Measurements from ENCODE around the gene DHRS12. TPM values are rescaled to one million over a fixed set of nuclear protein-coding genes. Genes with fewer than 3 reads are reported as not detected.

The DHRS12 gene
- total and polyA plus RNA-seq, 3 experiments from 2014 or later: 7.1 to 35.6 (median 7.2) TPM

- Histone ChIP-seq H3K4me3 (ENCODE audit: low read length) (no peak overlapping the region), H3K27ac (ENCODE audit: low read depth, low read length) (no peak overlapping the region), H3K36me3 (ENCODE audit: insufficient read depth, low read length) (no peaks in the 10 kb centered on the region), H3K9me3 (ENCODE audit: low read length) (no peaks in the 10 kb centered on the region), H3K27me3 (ENCODE audit: insufficient read depth, low read length, poor library complexity, severe bottlenecking) (no peaks in the 10 kb centered on the region), H3K4me1 (ENCODE audit: insufficient read depth, low read length) (no peaks in the 10 kb centered on the region)
- peaks cover under 1 to 20% (median 5%) of the 10 kb centered on the region in 3 donors for H3K36me3 Mint-ChIP-seq
- DNase-seq: no peak
- no peaks in the 10 kb centered on the region for H3K27me3 Mint-ChIP-seq
- ChIA-PET POLR2A (no interaction called here), CTCF (no interaction called here)
- H3K27ac Mint-ChIP-seq: peak overlapping the region in 2 of 8 donors; percentile 12 to 19
- H3K4me1 Mint-ChIP-seq: peaks cover 8 to 13% (median 13%) of the 10 kb centered on the region in 3 donors
- H3K9me3 Mint-ChIP-seq: no peaks in the 10 kb centered on the region
- no peak overlapping the region for H3K4me3 Mint-ChIP-seq
These were observed 70.3 kb downstream of the DHRS12 start for GRCh38 chr13:51733374-51734298.

DNA sequence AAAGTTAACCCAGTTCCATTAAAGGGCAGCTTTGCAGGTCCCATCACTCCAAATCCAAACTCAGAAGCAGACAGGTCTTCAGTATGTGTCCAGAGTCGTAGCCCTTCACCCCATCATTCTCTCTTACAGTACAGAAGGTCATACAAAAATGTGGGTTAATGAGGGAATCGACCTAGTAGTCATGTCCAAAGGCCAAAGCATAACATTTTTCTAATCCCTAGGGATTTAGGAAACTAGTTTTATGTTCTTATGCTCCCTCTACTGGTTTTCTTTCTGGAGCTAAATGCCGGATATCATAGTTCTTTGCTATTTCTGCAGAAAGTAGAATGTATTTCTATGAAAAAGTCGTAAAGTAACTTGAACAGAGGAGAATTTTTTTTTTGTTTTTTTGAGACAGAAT lies 72.2 kb downstream of the DHRS12 start:
- no peak overlapping the region for H3K27ac ChIP-seq (ENCODE audit: low read depth, low read length)
- no peak for DNase-seq
- peaks cover 5% of the 10 kb centered on the region for H3K36me3 ChIP-seq (ENCODE audit: insufficient read depth, low read length)
- ChIA-PET POLR2A (no interaction called here), CTCF (no interaction called here)
- Mint-ChIP-seq H3K9me3 (no peaks in the 10 kb centered on the region), H3K36me3 (peaks cover 5 to 31% (median 9%) of the 10 kb centered on the region in 3 donors), H3K4me3 (no peak overlapping the region), H3K27me3 (no peaks in the 10 kb centered on the region), H3K4me1 (peaks cover under 1 to 5% (median 1%) of the 10 kb centered on the region in 3 donors), H3K27ac (peak overlapping the region in 1 of 8 donors; percentile 68)
- no peaks in the 10 kb centered on the region for H3K9me3 ChIP-seq (ENCODE audit: low read length)
- H3K4me3 ChIP-seq (ENCODE audit: low read length): no peak overlapping the region
- H3K27me3 ChIP-seq (ENCODE audit: insufficient read depth, low read length, poor library complexity, severe bottlenecking): no peaks in the 10 kb centered on the region
- H3K4me1 ChIP-seq (ENCODE audit: insufficient read depth, low read length): no peaks in the 10 kb centered on the region

DNA sequence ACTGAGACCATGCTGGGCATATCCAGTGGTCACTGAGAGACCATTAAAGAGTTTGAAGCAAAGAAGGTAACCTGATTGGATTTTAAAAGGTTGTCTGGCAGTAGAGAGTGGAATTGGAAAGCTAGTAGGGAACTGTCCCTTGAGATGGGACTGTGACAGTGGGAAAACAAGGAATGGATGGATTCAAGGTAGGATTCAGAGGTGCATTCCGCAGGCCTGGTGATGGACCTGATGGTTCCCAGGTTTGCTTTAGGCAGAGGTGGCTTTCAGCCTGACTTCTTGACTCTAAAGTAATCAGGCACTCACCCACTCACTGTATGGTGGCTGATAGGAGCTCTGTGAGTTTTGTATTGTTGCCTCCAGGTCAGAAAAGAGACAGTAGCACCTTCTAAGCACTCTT lies 73.0 kb downstream of the DHRS12 start:
- DNase-seq: no peak
- POLR2A ChIA-PET: no interaction called here
- H3K4me1 Mint-ChIP-seq: peaks cover 0 to 3% (median 0%) of the 10 kb centered on the region in 3 donors
- Histone ChIP-seq H3K36me3 (ENCODE audit: insufficient read depth, low read length) (peaks cover 5% of the 10 kb centered on the region), H3K4me3 (ENCODE audit: low read length) (no peak overlapping the region), H3K4me1 (ENCODE audit: insufficient read depth, low read length) (no peaks in the 10 kb centered on the region), H3K27me3 (ENCODE audit: insufficient read depth, low read length, poor library complexity, severe bottlenecking) (no peaks in the 10 kb centered on the region), H3K27ac (ENCODE audit: low read depth, low read length) (no peak overlapping the region), H3K9me3 (ENCODE audit: low read length) (no peaks in the 10 kb centered on the region)
- H3K36me3 Mint-ChIP-seq: peaks cover 10 to 39% (median 12%) of the 10 kb centered on the region in 3 donors
- H3K4me3 Mint-ChIP-seq: no peak overlapping the region
- no peaks in the 10 kb centered on the region for H3K27me3 Mint-ChIP-seq
- CTCF ChIA-PET: no interaction called here
- H3K9me3 Mint-ChIP-seq: no peaks in the 10 kb centered on the region
- peak overlapping the region in 1 of 8 donors; percentile 7 for H3K27ac Mint-ChIP-seq

DNA sequence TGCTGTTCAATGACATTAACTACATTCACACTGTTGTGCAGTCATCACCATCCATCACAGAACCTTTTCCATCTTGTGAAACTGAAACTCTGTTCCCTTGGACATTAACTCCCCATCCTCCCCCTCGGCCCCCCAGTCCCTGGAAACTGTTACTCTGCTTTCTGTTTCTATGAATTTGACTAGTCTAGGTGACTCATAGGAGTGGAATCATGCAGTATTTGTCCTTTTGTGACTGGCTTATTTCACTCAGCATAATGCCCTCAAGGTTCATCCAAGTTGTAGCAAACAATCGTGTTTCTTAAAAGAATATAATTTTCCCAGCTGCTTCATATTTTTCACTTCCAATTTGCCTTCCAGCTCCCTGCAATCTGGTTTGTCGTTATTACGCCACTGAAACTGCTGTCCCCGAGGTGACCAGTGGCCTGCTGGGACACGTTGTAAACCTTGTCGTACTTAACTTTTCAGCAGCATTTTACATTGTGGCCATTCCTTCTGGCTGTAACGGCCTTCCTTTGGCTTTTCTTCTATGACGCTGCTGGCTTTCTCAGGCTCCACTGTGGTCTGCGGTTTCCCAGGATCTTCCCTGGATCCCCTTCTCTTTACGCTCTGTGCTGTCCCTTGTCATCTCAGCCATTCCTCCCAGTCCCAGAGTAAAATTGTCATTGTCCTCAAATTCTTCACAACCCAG lies 74.0 kb downstream of the DHRS12 start:
- Histone ChIP-seq H3K4me1 (ENCODE audit: insufficient read depth, low read length) (no peaks in the 10 kb centered on the region), H3K9me3 (ENCODE audit: low read length) (no peaks in the 10 kb centered on the region), H3K4me3 (ENCODE audit: low read length) (no peak overlapping the region), H3K36me3 (ENCODE audit: insufficient read depth, low read length) (peaks cover 5% of the 10 kb centered on the region), H3K27me3 (ENCODE audit: insufficient read depth, low read length, poor library complexity, severe bottlenecking) (no peaks in the 10 kb centered on the region), H3K27ac (ENCODE audit: low read depth, low read length) (no peak overlapping the region)
- POLR2A ChIA-PET: no interaction called here
- peaks cover 8 to 36% (median 14%) of the 10 kb centered on the region in 3 donors for H3K36me3 Mint-ChIP-seq
- no peak for DNase-seq
- H3K27me3 Mint-ChIP-seq: no peaks in the 10 kb centered on the region
- CTCF ChIA-PET: no interaction called here
- no peak overlapping the region for H3K4me3 Mint-ChIP-seq
- H3K27ac Mint-ChIP-seq: no peak overlapping the region
- H3K4me1 Mint-ChIP-seq: peaks cover 0 to 3% (median 0%) of the 10 kb centered on the region in 3 donors
- no peaks in the 10 kb centered on the region for H3K9me3 Mint-ChIP-seq

DNA sequence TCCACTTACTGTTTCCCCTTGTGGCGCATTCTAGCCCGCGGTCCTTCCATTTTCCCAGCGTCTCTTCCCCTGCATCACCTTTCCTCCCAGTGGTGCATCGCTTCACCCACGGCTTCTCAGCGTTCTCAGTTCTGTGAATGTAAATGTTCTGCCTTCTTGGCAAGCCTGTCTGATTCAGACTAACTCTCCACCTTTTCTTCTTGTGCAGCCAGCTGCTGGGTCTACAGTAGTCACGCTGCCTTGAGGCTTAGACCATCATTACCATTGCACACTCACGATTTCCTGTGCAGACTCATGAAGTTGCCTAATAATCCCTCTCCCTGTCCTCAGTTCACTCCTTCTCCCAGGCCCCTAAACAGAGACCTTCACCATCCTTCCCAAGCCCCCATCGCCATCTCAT lies 75.0 kb downstream of the DHRS12 start:
- Mint-ChIP-seq H3K4me3 (no peak overlapping the region), H3K4me1 (peaks cover 0 to 3% (median 0%) of the 10 kb centered on the region in 3 donors), H3K27me3 (no peaks in the 10 kb centered on the region), H3K9me3 (no peaks in the 10 kb centered on the region), H3K27ac (no peak overlapping the region), H3K36me3 (peaks cover 8 to 34% (median 14%) of the 10 kb centered on the region in 3 donors)
- Histone ChIP-seq H3K27ac (ENCODE audit: low read depth, low read length) (no peak overlapping the region), H3K36me3 (ENCODE audit: insufficient read depth, low read length) (peaks cover 5% of the 10 kb centered on the region), H3K4me3 (ENCODE audit: low read length) (no peak overlapping the region), H3K9me3 (ENCODE audit: low read length) (no peaks in the 10 kb centered on the region), H3K4me1 (ENCODE audit: insufficient read depth, low read length) (no peaks in the 10 kb centered on the region), H3K27me3 (ENCODE audit: insufficient read depth, low read length, poor library complexity, severe bottlenecking) (no peaks in the 10 kb centered on the region)
- ChIA-PET POLR2A (no interaction called here), CTCF (no interaction called here)
- no peak for DNase-seq

- H3K4me1 Mint-ChIP-seq: peaks cover 0 to 3% (median 1%) of the 10 kb centered on the region in 3 donors
- no peak overlapping the region for H3K4me3 Mint-ChIP-seq
- no peak overlapping the region for H3K27ac Mint-ChIP-seq
- Histone ChIP-seq H3K4me3 (ENCODE audit: low read length) (no peak overlapping the region), H3K4me1 (ENCODE audit: insufficient read depth, low read length) (no peaks in the 10 kb centered on the region), H3K27me3 (ENCODE audit: insufficient read depth, low read length, poor library complexity, severe bottlenecking) (no peaks in the 10 kb centered on the region), H3K36me3 (ENCODE audit: insufficient read depth, low read length) (peaks cover 5% of the 10 kb centered on the region), H3K27ac (ENCODE audit: low read depth, low read length) (no peak overlapping the region), H3K9me3 (ENCODE audit: low read length) (no peaks in the 10 kb centered on the region)
- POLR2A ChIA-PET: no interaction called here
- no peak for DNase-seq
- CTCF ChIA-PET: no interaction called here
- no peaks in the 10 kb centered on the region for H3K27me3 Mint-ChIP-seq
- peaks cover 8 to 30% (median 14%) of the 10 kb centered on the region in 3 donors for H3K36me3 Mint-ChIP-seq
- H3K9me3 Mint-ChIP-seq: no peaks in the 10 kb centered on the region
These were observed 75.7 kb downstream of the DHRS12 start for GRCh38 chr13:51728275-51728673.

DNA sequence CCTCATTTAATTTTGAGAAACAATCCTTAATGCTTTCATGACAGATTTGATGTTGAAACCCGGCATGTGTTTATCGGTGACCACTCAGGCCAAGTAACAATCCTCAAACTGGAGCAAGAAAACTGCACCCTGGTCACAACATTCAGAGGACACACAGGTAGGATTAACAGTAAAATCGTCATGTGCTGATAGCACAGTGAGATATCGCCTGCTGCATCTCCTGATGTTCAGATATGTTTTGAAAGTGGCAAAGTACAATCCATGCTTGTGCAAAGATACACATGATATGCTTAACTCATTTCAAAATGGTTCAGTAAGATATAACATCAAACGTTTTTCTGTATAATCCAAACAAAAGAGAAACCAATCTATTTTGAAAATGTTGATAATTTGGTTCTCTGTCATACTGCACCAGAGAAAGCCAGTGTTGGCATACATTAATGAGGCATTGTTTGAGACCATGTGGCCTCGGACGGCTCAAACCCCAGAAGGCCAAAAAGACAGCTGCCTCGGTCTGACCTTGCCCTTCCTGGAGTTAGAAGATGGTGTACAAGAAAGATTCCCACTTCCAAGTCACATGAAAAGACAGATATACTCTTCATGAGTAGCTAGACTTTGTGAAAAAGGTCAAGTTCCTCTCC lies 76.2 kb downstream of the DHRS12 start:
- Histone ChIP-seq H3K4me3 (ENCODE audit: low read length) (no peak overlapping the region), H3K4me1 (ENCODE audit: insufficient read depth, low read length) (no peaks in the 10 kb centered on the region), H3K9me3 (ENCODE audit: low read length) (no peaks in the 10 kb centered on the region), H3K36me3 (ENCODE audit: insufficient read depth, low read length) (peaks cover 5% of the 10 kb centered on the region), H3K27me3 (ENCODE audit: insufficient read depth, low read length, poor library complexity, severe bottlenecking) (no peaks in the 10 kb centered on the region), H3K27ac (ENCODE audit: low read depth, low read length) (no peak overlapping the region)
- H3K9me3 Mint-ChIP-seq: no peaks in the 10 kb centered on the region
- H3K36me3 Mint-ChIP-seq: peaks cover 8 to 30% (median 14%) of the 10 kb centered on the region in 3 donors
- ChIA-PET CTCF (no interaction called here), POLR2A (no interaction called here)
- no peak for DNase-seq
- H3K27me3 Mint-ChIP-seq: no peaks in the 10 kb centered on the region
- no peak overlapping the region for H3K27ac Mint-ChIP-seq
- peaks cover 0 to 3% (median 2%) of the 10 kb centered on the region in 3 donors for H3K4me1 Mint-ChIP-seq
- no peak overlapping the region for H3K4me3 Mint-ChIP-seq
